ENCODE results near the gene AFMID. TPM values are rescaled to one million over a fixed set of nuclear protein-coding genes. Genes with fewer than 3 reads are reported as not detected.
A peak's percentile ranks its signal among the peaks of the same experiment; 100 is the strongest.

Gene AFMID
- total RNA-seq, 1 experiment from 2014 or later = 65.0 TPM

- CTCF ChIA-PET = no interaction called here
- intact Hi-C loops (cut with micrococcal nuclease; ENCODE audit: unreplicated experiment) = no loop called here
- no TSS peak for BruUV-seq (replicated peaks)
- no peaks in the 10 kb centered on the region for H3K9me3 ChIP-seq (ENCODE audit: low read depth, low read length, poor library complexity, severe bottlenecking)
- H3K27ac ChIP-seq (ENCODE audit: low read depth, low read length, poor library complexity, severe bottlenecking) = no peak overlapping the region
- TF ChIP-seq CTCF (conservative IDR thresholded peaks at IDR 0.05; ENCODE audit: low read depth, low read length) (no peak), EZH2 (IDR thresholded peaks at IDR 0.05; ENCODE audit: borderline replicate concordance, low read depth, low read length, poor library complexity, severe bottlenecking) (no peak)
- no peak overlapping the region for H3K4me3 ChIP-seq (ENCODE audit: low read depth, low read length, poor library complexity, severe bottlenecking)
- POLR2A ChIA-PET (ENCODE audit: low non-redundant PET) = interaction anchor here (0.6 kb wide), 1 partner anchor 15 kb away, joined by 3 read pairs; the partner anchor contains the start of genes AFMID and TK1
- H3K4me1 ChIP-seq (ENCODE audit: insufficient read depth, low read length, poor library complexity, severe bottlenecking) = peaks cover 11% of the 10 kb centered on the region
- H3K27me3 ChIP-seq (replicated peaks; ENCODE audit: insufficient read depth, low read depth, low read length, poor library complexity) = no peaks in the 10 kb centered on the region
- H3K36me3 ChIP-seq (ENCODE audit: insufficient read depth, low read length, poor library complexity, severe bottlenecking) = peaks cover 20% of the 10 kb centered on the region
- peak; percentile 32 for DNase-seq (ENCODE audit: low spot score)
These were observed 14.7 kb upstream of the AFMID start for GRCh38 chr17:78172249-78173051.

GRCh38 chr17:78173097-78173715, 14.0 kb upstream of the AFMID start:
- no TSS peak for BruUV-seq (replicated peaks)
- intact Hi-C loops (cut with micrococcal nuclease; ENCODE audit: unreplicated experiment) = no loop called here
- DNase-seq (ENCODE audit: low spot score) = no peak
- H3K4me3 ChIP-seq (ENCODE audit: low read depth, low read length, poor library complexity, severe bottlenecking) = no peak overlapping the region
- H3K9me3 ChIP-seq (ENCODE audit: low read depth, low read length, poor library complexity, severe bottlenecking) = no peaks in the 10 kb centered on the region
- peaks cover 22% of the 10 kb centered on the region for H3K36me3 ChIP-seq (ENCODE audit: insufficient read depth, low read length, poor library complexity, severe bottlenecking)
- no peak overlapping the region for H3K27ac ChIP-seq (ENCODE audit: low read depth, low read length, poor library complexity, severe bottlenecking)
- TF ChIP-seq EZH2 (IDR thresholded peaks at IDR 0.05; ENCODE audit: borderline replicate concordance, low read depth, low read length, poor library complexity, severe bottlenecking) (no peak), CTCF (conservative IDR thresholded peaks at IDR 0.05; ENCODE audit: low read depth, low read length) (no peak)
- ChIA-PET POLR2A (ENCODE audit: low non-redundant PET) (no interaction called here), CTCF (no interaction called here)
- no peaks in the 10 kb centered on the region for H3K27me3 ChIP-seq (replicated peaks; ENCODE audit: insufficient read depth, low read depth, low read length, poor library complexity)
- H3K4me1 ChIP-seq (ENCODE audit: insufficient read depth, low read length, poor library complexity, severe bottlenecking) = peaks cover 8% of the 10 kb centered on the region

GRCh38 chr17:78174346-78174869, 12.8 kb upstream of the AFMID start:
- ChIA-PET CTCF (no interaction called here), POLR2A (ENCODE audit: low non-redundant PET) (no interaction called here)
- TF ChIP-seq CTCF (conservative IDR thresholded peaks at IDR 0.05; ENCODE audit: low read depth, low read length) = no peak
- TF ChIP-seq EZH2 (IDR thresholded peaks at IDR 0.05; ENCODE audit: borderline replicate concordance, low read depth, low read length, poor library complexity, severe bottlenecking) = no peak
- intact Hi-C loops (cut with micrococcal nuclease; ENCODE audit: unreplicated experiment) = no loop called here
- H3K36me3 ChIP-seq (ENCODE audit: insufficient read depth, low read length, poor library complexity, severe bottlenecking) = peaks cover 34% of the 10 kb centered on the region
- H3K4me1 ChIP-seq (ENCODE audit: insufficient read depth, low read length, poor library complexity, severe bottlenecking) = peaks cover 8% of the 10 kb centered on the region
- H3K27me3 ChIP-seq (replicated peaks; ENCODE audit: insufficient read depth, low read depth, low read length, poor library complexity) = no peaks in the 10 kb centered on the region
- no peaks in the 10 kb centered on the region for H3K9me3 ChIP-seq (ENCODE audit: low read depth, low read length, poor library complexity, severe bottlenecking)
- H3K27ac ChIP-seq (ENCODE audit: low read depth, low read length, poor library complexity, severe bottlenecking) = no peak overlapping the region
- TSS peak; percentile 37 for BruUV-seq (replicated peaks)
- H3K4me3 ChIP-seq (ENCODE audit: low read depth, low read length, poor library complexity, severe bottlenecking) = no peak overlapping the region
- no peak for DNase-seq (ENCODE audit: low spot score)
